ENCODE results near the gene TTLL10.

GRCh38 chr1:1233567-1233892 lies 59.9 kb downstream of the TTLL10 start:
- TF ChIP-seq, protein P1, sequence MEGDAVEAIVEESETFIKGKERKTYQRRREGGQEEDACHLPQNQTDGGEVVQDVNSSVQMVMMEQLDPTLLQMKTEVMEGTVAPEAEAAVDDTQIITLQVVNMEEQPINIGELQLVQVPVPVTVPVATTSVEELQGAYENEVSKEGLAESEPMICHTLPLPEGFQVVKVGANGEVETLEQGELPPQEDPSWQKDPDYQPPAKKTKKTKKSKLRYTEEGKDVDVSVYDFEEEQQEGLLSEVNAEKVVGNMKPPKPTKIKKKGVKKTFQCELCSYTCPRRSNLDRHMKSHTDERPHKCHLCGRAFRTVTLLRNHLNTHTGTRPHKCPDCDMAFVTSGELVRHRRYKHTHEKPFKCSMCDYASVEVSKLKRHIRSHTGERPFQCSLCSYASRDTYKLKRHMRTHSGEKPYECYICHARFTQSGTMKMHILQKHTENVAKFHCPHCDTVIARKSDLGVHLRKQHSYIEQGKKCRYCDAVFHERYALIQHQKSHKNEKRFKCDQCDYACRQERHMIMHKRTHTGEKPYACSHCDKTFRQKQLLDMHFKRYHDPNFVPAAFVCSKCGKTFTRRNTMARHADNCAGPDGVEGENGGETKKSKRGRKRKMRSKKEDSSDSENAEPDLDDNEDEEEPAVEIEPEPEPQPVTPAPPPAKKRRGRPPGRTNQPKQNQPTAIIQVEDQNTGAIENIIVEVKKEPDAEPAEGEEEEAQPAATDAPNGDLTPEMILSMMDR (IDR thresholded peaks at IDR 0.05) = no peak
- TF ChIP-seq POLR2A (IDR thresholded peaks at IDR 0.05) = no peak
- no peak for TF ChIP-seq POLR2AphosphoS5 (IDR thresholded peaks at IDR 0.05)

Data from stomach (tissue), 4 donors.